GM18511 (cell line): ENCODE results near the gene ZPR1.
"Not testable (repeated sequence)": the region's sequence is repeated elsewhere in the genome, so short reads cannot be mapped to it uniquely, and the experiment has no call there.

Experiments
- ATAC-seq: cut with Tn5 transposase; IDR thresholded peaks from one replicate; pipeline ENCODE4 v1.9.1; 2021; ENCODE audit warnings: mild to moderate bottlenecking, moderate library complexity; ENCODE audit not compliant: unreplicated experiment

The ZPR1 gene

GRCh38 chr11:116787786-116788486 lies at the start of gene ZPR1:
Gene ZPR1 (minus strand): TSS chr11:116788023. CDS start chr11:116787990, 33 bp downstream.
- peak; percentile 94 for ATAC-seq

GRCh38 chr11:116836632-116836991 lies 48.8 kb upstream of the ZPR1 start:
- no peak for ATAC-seq

- peak; percentile 79 for ATAC-seq
Observed at GRCh38 chr11:116835791-116836631, 48.2 kb upstream of the ZPR1 start.

GRCh38 chr11:116835042-116835772 lies 47.4 kb upstream of the ZPR1 start:
- peak; percentile 32 for ATAC-seq

- not testable (repeated sequence) for ATAC-seq
Observed at GRCh38 chr11:116834535-116835041, 46.8 kb upstream of the ZPR1 start.

GRCh38 chr11:116833816-116834534 lies 46.2 kb upstream of the ZPR1 start:
- no peak for ATAC-seq

GRCh38 chr11:116833491-116833815 lies 45.6 kb upstream of the ZPR1 start:
- no peak for ATAC-seq

- no peak for ATAC-seq
Observed at GRCh38 chr11:116832350-116833290, 44.8 kb upstream of the ZPR1 start.

GRCh38 chr11:116831790-116832349 lies 44.0 kb upstream of the ZPR1 start:
- no peak for ATAC-seq

- no peak for ATAC-seq
Observed at GRCh38 chr11:116830184-116830912, 42.5 kb upstream of the ZPR1 start.

- ATAC-seq, result no peak
Observed at GRCh38 chr11:116829525-116830183, 41.8 kb upstream of the ZPR1 start, which contains the start of gene APOC3. Gene APOC3 (plus strand): TSS chr11:116829907. CDS start chr11:116830583, 676 bp downstream.

- ATAC-seq, result no peak
Observed at GRCh38 chr11:116828632-116829524, 41.1 kb upstream of the ZPR1 start.

GRCh38 chr11:116827461-116827860 lies 39.6 kb upstream of the ZPR1 start:
- no peak for ATAC-seq

- no peak for ATAC-seq
Observed at GRCh38 chr11:116826751-116827431, 39.1 kb upstream of the ZPR1 start.

- ATAC-seq, result no peak
Observed at GRCh38 chr11:116825854-116826750, 38.3 kb upstream of the ZPR1 start.
